Fibroblast of skin of right quadriceps (primary cell): Measurements from ENCODE around the gene SRGN.
"Not testable (repeated sequence)": the region's sequence is repeated elsewhere in the genome, so short reads cannot be mapped to it uniquely, and the experiment has no call there.

Experiments used
- DNase-seq: peaks from one replicate; pipeline ENCODE4 v3.0.0-alpha.2; 2013

Gene SRGN

GRCh38 chr10:69091143-69091651 lies 3.3 kb downstream of the SRGN start:
- no peak for DNase-seq

- DNase-seq: peak; percentile 78
Observed at GRCh38 chr10:69092959-69093850, 5.3 kb downstream of the SRGN start.

GRCh38 chr10:69093933-69094332 lies 6.0 kb downstream of the SRGN start:
- no peak for DNase-seq

GRCh38 chr10:69096045-69096444 lies 8.1 kb downstream of the SRGN start:
- no peak for DNase-seq

- no peak for DNase-seq
Observed at GRCh38 chr10:69097729-69098128, 9.8 kb downstream of the SRGN start.

- no peak for DNase-seq
Observed at GRCh38 chr10:69100136-69100872, 12.4 kb downstream of the SRGN start.

GRCh38 chr10:69101451-69102095 lies 13.7 kb downstream of the SRGN start:
- no peak for DNase-seq

GRCh38 chr10:69102440-69102839 lies 14.5 kb downstream of the SRGN start:
- no peak for DNase-seq

- no peak for DNase-seq
Observed at GRCh38 chr10:69103784-69104183, 15.9 kb downstream of the SRGN start.

- DNase-seq: no peak
Observed at GRCh38 chr10:69104994-69105790, 17.3 kb downstream of the SRGN start.

GRCh38 chr10:69107176-69107490 lies 19.2 kb downstream of the SRGN start:
- no peak for DNase-seq

- no peak for DNase-seq
Observed at GRCh38 chr10:69107699-69108098, 19.8 kb downstream of the SRGN start.

- DNase-seq: peak; percentile 29
Observed at GRCh38 chr10:69119896-69120295, 32.0 kb downstream of the SRGN start.

GRCh38 chr10:69123306-69123746 lies 35.4 kb downstream of the SRGN start:
- peak; percentile 67 for DNase-seq

GRCh38 chr10:69123747-69124562 lies 36.1 kb downstream of the SRGN start, which contains the start of gene VPS26A:
TSS of gene VPS26A (plus strand) at chr10:69124178. CDS start at chr10:69124278, 100 bp downstream.
- peak; percentile 98 for DNase-seq

GRCh38 chr10:69124563-69125268 lies 36.8 kb downstream of the SRGN start:
- DNase-seq: peak; percentile 56

GRCh38 chr10:69125554-69125953 lies 37.7 kb downstream of the SRGN start:
- DNase-seq: no peak

GRCh38 chr10:69130251-69130650 lies 42.3 kb downstream of the SRGN start:
- no peak for DNase-seq

GRCh38 chr10:69139961-69140360 lies 52.1 kb downstream of the SRGN start:
- no peak for DNase-seq

GRCh38 chr10:69141304-69141703 lies 53.4 kb downstream of the SRGN start:
- no peak for DNase-seq

GRCh38 chr10:69142074-69142473 lies 54.2 kb downstream of the SRGN start:
- not testable (repeated sequence) for DNase-seq
